ENCODE data around the gene AGTR1.
"Not testable (repeated sequence)": the region's sequence is repeated elsewhere in the genome, so short reads cannot be mapped to it uniquely, and the experiment has no call there.

Gene AGTR1

GRCh38 chr3:148758303-148758884 is 60.7 kb downstream of the AGTR1 start:
- no peak for DNase-seq (ENCODE audit: low read depth)

GRCh38 chr3:148759430-148759829 is 61.7 kb downstream of the AGTR1 start:
- no peak for DNase-seq (ENCODE audit: low read depth)

- no peak for DNase-seq (ENCODE audit: low read depth)
Observed at GRCh38 chr3:148763156-148763680, 65.5 kb downstream of the AGTR1 start.

GRCh38 chr3:148763986-148764935 is 66.6 kb downstream of the AGTR1 start:
- no peak for DNase-seq (ENCODE audit: low read depth)

GRCh38 chr3:148772361-148772760 is 74.7 kb downstream of the AGTR1 start:
- DNase-seq (ENCODE audit: low read depth): no peak

GRCh38 chr3:148772835-148773234 is 75.1 kb downstream of the AGTR1 start:
- DNase-seq (ENCODE audit: low read depth): no peak

- no peak for DNase-seq (ENCODE audit: low read depth)
Observed at GRCh38 chr3:148773805-148774204, 76.1 kb downstream of the AGTR1 start.

- DNase-seq (ENCODE audit: low read depth): no peak
Observed at GRCh38 chr3:148778926-148779325, 81.2 kb downstream of the AGTR1 start.

GRCh38 chr3:148785026-148785425 is 87.3 kb downstream of the AGTR1 start:
- not testable (repeated sequence) for DNase-seq (ENCODE audit: low read depth)

GRCh38 chr3:148786159-148786558 is 88.5 kb downstream of the AGTR1 start:
- DNase-seq (ENCODE audit: low read depth): not testable (repeated sequence)

GRCh38 chr3:148789146-148789545 is 91.4 kb downstream of the AGTR1 start:
- DNase-seq (ENCODE audit: low read depth): peak; percentile 31

- DNase-seq (ENCODE audit: low read depth): no peak
Observed at GRCh38 chr3:148789906-148790305, 92.2 kb downstream of the AGTR1 start.

GRCh38 chr3:148790370-148790769 is 92.7 kb downstream of the AGTR1 start:
- no peak for DNase-seq (ENCODE audit: low read depth)

- DNase-seq (ENCODE audit: low read depth): no peak
Observed at GRCh38 chr3:148790851-148791735, 93.4 kb downstream of the AGTR1 start.

GRCh38 chr3:148791920-148792319 is 94.2 kb downstream of the AGTR1 start:
- no peak for DNase-seq (ENCODE audit: low read depth)

GRCh38 chr3:148792516-148792915 is 94.8 kb downstream of the AGTR1 start:
- DNase-seq (ENCODE audit: low read depth): no peak

Data from EH (cell line).